GM21447 (cell line): ENCODE data around the gene NEK1.
A peak's percentile ranks its signal among the peaks of the same experiment; 100 is the strongest.
"Not testable (repeated sequence)": the region's sequence is repeated elsewhere in the genome, so short reads cannot be mapped to it uniquely, and the experiment has no call there.

Experiments
- ATAC-seq: cut with Tn5 transposase; IDR thresholded peaks from one replicate; pipeline ENCODE4 v1.9.1; 2021; ENCODE audit not compliant: unreplicated experiment

Gene NEK1

DNA sequence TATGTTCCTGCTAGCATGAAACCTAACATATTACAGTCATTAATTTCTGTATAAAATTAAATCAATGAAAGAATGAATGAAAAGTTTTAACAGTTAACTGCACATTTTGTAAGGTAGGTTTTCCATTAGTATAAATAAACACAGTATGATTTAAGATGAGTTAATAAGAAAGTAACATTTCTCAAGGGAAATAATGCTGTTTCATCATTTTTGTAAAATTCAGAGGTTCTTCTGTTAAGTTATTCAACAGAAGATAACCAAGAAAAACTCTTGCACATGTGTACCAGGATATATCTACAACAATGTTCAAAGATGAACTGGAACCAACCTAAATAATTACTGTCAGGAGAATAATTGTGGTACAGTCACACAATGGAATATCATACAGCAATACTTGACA is 88.6 kb downstream of the NEK1 start:
- ATAC-seq, result no peak

DNA sequence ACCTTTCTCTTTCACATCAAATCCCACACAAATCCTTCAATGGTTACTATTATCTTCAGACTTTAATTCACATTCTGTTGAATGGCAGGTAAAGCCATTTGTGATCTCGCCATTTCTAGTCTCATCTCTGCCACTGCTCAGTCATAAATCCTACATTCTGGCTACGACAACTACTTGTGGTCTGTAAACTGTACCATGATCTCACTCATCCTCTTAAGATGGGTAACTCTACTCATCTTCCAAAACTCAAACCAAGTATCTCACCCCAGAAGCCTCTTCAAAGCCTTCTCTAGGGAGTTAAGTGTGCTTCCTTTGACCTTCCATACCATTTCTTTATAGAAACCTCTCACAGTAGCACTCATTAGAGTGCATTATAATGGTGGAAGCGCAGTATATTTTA is 101.8 kb downstream of the NEK1 start:
- no peak for ATAC-seq

DNA sequence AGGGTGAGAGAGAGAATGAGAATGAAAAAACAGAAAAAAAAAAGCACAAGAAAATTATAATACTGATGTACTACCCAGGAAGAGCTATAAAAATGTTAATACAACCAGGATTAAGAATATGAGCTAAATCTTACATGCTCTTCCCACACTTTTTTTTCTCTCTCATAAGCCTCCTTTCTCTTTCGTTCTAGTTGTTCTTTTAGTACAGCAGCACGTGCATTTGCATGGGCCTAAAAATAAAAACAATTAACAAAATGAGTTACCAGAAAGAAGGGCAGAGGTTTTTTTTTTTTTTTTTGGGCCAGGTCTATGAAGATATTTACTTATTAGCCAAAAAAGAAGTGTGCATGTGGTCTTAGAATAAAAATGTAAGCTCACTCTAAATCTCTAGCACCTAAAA is 105.5 kb downstream of the NEK1 start:
- ATAC-seq, result no peak

DNA sequence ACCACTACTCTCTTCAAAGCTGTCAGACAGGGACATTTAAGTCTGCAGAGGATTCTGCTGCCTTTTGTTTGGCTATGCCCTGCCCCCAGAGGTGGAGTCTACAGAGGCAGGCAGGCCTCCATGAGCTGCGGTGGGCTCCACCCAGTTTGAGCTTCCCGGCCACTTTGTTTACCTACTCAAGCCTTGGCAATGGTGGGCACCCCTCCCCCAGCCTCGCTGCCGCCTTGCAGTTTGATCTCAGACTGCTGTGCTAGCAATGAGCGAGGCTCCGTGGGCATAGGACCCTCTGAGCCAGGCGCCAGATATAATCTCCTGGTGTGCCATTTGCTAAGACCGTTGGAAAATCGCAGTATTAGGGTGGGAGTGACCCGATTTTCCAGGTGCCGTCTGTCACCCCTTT is 112.5 kb downstream of the NEK1 start:
- ATAC-seq, result not testable (repeated sequence)

DNA sequence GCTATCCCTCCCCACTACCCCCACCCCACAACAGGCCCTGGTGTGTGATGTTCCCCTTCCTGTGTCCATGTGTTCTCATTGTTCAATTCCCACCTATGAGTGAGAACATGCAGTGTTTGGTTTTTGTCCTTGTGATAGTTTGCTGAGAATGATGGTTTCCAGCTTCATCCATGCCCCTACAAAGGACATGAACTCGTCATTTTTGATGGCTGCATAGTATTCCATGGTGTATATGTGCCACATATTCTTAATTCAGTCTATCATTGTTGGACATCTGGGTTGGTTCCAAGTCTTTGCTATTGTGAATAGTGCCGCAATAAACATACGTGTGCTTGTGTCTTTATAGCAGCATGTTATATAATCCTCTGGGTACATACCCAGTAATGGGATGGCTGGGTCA is 118.1 kb downstream of the NEK1 start:
- ATAC-seq, result not testable (repeated sequence)

DNA sequence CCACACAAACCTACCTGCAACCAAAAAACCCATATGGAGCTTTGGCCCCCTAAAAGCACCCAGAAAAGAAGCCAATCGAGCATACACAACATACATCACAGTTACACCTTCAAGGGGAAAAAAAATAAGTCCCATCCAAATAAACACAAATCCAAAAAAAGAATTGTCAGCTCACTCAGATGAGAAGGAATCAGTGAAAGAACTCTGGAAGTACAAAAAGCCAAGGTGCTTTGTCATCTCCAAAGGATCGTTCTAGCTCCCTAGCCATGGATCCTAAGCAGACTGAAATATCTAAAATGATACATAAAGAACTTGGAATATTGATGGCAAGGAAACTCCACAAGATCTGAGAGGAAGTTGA is 119.2 kb downstream of the NEK1 start:
- no peak for ATAC-seq

DNA sequence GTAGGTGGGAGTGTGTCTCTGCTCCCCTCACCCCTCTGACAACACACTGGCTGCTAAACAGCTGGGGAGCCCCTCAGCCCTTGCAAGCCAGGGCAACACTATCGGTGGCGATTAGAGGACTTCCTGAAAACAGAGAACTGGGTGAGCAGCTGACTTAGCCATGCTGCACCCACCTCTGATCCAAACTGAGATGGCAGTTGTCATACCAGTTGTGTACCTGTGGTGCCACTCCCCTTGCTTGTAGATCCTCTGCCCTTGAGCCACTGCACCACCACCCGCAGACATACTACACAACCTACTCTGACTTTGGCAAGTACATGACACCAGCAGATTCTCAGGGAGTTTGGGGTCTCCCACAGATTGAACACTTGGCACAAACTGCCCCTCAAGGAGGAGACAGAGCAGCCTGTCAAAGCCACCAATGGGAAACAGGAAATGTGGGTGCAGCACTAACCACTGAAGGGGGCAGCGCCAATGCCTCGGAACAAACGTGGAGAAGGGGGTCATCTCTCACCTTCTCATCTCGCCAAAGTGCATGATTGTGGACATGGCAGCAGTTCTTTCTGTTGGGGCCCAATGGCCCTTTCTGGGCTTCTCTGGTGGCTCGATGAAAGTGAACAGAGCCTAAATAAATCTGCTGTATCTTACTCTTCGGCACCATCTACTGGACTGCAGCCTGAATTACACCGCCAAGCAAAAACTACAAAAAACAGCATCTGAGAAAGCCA is 119.8 kb downstream of the NEK1 start:
- no peak for ATAC-seq

DNA sequence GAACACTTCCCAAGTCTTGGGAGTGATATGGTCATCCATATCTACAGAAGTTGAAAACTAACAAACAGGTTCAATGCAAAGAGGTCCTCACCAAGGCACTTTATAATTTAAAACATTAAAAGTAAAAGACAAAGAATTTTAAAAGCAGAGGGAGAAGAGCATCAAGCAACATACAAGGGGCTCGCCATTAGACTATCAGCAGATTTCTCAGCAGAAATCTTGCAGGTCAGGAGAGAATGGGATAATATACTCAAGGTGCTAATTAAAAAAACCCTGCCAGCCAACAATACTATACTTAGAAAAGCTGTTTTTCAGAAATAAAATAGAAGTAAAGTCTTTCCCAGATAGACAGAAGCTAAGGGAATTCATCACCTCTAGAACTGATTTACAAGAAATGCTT is 121.2 kb downstream of the NEK1 start:
- no peak for ATAC-seq

DNA sequence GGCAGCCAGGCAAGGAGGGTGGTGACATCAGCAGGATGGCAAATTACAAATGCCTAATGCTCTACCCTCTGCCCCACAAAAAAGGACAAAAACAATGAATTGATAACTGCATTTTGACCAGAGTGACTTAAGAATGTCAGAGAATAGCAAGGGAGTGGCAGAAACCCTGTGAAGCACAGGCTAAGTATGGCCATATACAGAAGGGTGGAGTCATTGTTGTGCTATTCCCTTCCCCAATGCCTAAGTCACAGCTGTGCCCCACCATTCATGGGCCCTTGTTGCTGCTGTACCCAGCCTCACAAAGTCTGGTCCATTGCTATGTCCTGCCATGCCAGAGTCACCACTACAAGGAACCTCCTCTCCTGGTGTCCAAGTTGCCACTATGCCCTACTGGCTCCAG is 123.1 kb downstream of the NEK1 start:
- no peak for ATAC-seq

DNA sequence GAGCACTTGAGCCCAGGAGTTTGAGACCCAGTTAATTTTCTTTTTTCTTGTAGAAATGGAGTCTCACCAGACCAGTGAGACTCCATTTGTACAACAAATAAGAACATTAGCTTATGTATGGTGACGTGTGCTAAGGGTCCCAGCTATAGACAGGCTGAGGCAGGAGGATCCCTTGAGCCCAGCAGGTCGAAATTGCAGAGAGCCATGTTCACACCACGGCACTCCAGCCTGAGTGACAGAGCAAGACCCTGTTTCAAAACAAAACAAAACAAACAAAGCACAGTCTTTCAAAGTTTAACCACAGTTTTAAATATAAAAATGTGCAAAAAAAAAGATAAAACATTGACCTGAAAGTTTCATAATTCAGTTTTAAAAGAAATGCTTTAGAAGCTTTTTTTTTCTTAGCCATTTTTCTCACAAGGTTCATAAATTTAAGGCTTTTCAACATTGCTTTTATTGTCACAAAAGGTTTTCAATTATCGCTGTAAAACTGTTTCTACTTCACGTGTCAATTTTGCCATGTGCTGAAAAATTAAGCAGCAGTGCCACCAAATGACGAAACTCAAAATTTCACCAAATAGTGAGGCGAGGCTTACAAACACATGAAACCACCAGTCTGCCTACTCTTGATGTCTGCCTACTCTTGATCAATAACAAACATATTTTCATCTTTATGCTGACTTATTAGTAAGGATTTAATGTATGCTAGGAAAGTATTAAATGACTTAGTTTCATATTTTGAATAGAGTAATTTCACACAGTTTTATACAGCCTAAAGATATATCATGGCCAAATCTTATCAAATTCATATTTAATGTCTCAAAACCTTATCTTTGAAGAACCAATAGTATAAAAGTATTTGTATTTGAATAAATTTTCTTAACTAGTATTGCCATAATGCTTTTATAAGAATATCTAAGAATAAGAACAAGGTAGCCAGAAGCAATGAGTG is 126.3 kb downstream of the NEK1 start:
- ATAC-seq, result peak; percentile 77

DNA sequence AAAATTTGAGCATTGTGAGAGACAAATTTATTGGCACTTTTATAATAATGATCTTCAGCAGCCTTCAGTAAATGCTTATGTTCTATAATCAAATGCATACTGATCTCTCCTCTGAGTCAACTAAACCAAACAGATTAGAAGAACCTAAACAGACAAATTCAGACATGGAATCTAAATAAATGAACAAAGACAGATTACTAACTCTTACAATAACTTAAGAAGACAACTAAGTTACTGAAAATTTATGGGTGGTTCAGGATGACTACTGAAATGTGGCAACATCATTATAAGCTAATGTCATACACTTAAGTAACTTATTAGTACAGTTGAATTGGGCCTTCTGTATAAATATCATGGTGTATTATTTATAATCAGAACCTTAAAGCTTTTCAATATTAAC is 127.3 kb downstream of the NEK1 start:
- ATAC-seq, result no peak

DNA sequence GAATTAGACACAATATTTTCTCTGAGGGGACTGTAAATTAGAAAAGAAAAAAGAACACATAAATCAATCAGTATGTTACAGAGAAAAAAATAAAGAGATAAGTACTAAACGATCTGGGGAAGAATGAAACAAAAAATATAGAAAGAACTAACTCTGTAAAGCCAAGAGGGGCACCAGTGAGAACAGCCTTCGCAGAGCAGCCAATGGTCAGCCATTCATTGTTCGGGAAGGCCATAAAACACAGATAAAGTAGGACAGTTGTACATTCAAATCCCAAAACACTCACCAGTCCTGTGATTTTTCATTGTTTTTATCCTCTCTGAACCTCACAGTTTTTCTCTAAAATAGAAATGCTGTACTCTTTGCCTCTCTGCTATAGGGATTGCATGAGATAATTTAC is 127.9 kb downstream of the NEK1 start:
- ATAC-seq, result no peak

DNA sequence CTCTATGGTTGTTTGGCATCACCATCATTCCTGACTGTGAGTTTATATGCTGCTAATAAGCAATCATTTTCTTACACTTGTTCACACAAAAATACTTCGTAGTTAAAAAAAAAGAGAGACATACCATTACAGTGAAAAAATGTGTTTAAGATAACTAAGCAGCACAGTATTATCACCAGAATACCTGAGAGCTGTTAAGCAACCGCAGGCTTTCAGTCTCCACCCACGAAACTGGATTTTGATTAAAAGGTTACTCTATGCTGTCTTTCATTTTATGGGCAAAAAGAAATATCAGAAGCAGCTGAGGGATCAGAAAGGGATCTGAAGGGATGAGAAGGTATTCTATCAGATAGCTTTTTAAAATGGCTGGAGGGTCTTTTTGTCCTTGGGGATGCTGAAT is 148.3 kb downstream of the NEK1 start:
- no peak for ATAC-seq

DNA sequence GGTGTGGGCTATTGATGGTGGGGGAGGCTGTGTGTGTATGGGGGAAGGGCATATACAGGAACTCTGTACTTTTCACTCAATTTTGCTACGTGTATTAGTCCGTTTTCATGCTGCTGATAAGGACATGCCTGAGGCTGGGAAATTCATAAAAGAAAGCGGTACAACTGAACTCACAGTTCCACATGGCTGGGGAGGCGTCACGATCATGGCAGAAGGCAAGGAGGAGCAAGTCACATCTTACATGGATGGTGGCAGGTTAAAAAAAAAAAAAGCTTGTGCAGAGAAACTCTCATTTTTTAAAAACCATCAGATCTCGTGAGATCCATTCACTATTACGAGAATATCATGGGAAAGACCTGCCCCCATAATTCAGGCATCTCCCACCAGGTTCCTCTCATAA is 152.3 kb downstream of the NEK1 start:
- ATAC-seq, result no peak

DNA sequence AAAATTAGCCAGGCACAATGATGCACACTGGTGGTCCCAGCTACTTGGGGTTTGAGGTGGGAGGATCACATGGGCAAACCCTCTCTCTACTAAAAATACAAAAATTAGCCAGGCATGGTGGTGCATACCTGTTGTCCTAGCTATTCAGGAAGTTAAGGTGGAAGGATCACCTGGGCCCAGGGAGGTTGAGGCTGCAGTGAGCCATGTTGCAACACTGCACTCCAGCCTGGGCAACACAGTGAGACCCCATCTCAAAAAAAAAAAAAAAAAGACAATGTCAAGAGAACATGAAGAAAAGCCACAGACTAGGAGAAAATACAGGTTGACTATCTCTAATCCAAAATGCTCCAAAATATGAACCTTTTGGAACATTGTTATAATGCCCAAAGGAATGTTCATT is 153.8 kb downstream of the NEK1 start:
- no peak for ATAC-seq

DNA sequence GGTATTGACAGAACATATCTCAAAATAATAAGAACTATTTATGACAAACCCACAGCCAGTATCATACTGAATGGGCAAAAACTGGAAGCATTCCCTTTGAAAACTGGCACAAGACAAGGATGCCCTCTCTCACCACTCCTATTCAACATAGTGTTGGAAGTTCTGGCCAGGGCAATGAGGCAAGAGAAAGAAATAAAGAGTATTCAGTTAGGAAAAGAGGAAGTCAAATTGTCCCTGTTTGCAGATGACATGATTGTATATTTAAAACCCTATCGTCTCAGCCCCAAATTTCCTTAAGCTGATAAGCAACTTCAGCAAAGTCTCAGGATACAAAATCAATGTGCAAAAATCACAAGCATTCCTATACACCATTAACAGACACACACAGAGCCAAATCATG is 159.7 kb downstream of the NEK1 start:
- not testable (repeated sequence) for ATAC-seq

DNA sequence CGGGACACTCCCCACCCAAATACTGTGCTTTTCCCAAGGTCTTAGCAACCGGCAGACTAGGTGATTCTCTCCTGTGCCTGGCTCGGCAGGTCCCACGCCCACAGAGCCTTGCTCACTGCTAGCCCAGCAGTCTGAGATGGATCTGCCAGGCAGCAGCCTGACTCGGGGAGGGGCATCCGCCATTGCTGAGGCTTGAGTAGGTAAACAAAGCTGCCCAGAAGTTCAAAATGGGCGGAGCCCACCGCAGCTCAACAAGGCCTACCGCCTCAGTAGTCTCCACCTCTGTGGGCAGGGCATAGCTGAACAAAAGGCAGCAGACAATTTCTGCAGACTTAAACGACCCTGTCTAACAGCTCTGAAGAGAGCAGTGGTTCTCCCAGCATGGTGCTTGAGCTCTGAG is 163.4 kb downstream of the NEK1 start:
- ATAC-seq, result not testable (repeated sequence)

DNA sequence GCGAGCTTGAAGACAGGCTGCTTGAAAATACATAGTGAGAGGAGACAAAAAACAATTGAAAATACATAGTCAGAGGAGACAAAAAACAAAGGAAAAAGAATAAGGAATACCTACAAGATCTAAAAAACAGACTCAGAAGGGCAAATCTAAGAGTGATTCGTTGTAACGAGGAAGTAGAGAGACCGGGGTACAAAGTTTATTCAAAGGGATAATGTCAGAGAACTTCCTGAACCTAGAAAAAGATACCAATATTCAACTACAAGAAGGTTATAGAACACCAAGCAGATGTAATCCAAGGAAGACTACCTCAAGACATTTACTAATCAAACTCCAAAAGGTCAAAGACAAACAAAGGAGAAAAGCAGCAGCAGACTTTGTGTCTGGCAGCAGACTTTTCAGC is 165.6 kb downstream of the NEK1 start:
- ATAC-seq, result no peak

DNA sequence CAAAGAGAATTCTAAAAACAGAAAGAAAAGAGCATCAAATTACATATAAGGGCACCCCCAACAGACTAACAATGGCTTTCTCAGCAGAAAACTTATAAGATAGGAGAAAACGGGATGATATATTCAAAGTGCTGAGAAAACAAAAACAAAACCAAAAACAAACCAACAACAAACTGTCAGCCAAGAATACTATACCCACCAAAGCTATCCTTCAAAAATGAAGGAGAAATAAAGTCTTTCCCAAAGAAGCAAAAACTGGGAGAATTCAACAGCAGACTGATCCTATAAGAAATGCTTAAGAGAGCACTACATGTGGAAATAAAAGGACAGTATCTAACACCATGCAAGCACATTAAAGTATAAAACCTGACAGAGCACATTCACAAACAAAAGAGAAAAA is 168.6 kb downstream of the NEK1 start:
- no peak for ATAC-seq

DNA sequence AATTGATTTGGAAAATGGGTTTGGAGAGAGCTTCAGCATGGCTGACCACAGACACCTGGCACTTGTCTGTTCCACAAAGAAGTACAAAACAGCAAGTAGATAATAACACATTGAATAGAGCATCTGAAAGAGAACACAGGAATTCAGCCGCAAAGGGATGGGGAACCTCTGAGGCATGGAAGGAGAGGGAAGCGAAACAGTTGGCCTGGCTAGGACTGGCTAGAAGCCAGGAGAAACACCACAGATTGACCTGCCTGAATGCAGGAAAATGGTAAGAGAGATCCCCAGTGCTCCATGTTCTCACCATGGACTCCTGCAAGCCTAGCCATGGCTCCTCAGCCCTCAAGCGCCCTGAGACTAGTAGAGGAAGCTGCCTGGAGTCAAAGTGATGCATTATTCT is 171.9 kb downstream of the NEK1 start:
- no peak for ATAC-seq

DNA sequence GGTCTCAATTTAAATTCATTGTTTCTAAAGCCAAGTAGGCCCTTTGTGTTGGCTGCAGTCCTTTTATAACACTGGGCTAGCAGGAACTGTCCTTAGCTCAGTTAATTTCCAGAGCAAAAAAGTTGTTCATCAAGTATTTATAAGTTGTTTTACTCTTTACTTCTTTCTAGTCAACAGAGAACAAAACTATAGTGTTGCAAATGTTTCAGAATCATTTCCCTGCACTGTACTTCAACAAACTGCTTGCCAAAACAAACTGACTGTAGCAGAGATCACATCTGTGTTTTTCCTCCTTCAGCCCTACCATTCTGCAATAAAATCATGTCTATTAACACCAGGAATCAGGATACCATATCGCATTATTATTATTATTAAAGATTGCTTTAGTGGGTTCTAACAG is 173.1 kb downstream of the NEK1 start:
- no peak for ATAC-seq

DNA sequence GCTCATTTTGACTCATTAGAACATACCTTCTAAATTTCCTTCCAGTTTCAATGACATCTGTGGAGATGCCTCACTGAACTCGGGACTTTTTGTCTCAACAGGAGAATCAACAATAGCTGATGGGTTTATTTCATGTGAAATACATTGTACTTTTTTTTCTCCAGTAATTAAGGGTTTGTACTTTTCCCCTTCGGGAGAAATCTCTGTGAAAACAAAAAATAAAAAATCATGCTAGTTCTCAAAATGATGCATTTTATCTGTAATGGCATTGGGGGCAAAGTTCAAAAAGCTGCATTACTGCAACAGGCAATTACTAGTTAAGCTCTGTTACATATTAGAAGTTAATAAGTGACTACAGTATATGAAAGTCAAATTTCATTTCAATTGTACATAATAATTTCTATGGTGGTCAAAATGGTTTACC is 174.3 kb downstream of the NEK1 start:
- ATAC-seq, result peak; percentile 53
